SU-DHL-6 (cell line): Measurements from ENCODE around the gene DOK1.

ENCODE experiments used
- H2AFZ ChIP-seq: fragments of 200-600 bp; sonication (generic); 2 replicates; pipeline ENCODE4 v1.6.1; 2014; ENCODE audit warnings: low read depth, mild to moderate bottlenecking, moderate library complexity, mixed read lengths, antibody characterized with exemption, low read length; ENCODE audit not compliant: severe bottlenecking
- H3F3A ChIP-seq: fragments of 200-600 bp; shearing (Covaris generic); 2 replicates; pipeline ENCODE4 v1.6.0; 2016; ENCODE audit warnings: antibody characterized with exemption, mild to moderate bottlenecking; ENCODE audit not compliant: insufficient read depth
- H3K27ac ChIP-seq: fragments of 200-600 bp; sonication (generic); 2 replicates; pipeline ENCODE4 v1.5.1; 2016; ENCODE audit warnings: low read depth, mild to moderate bottlenecking, low read length, moderate library complexity, mixed read lengths
- H3K27me3 ChIP-seq: fragments of 200-600 bp; sonication (generic), shearing (Covaris generic); 2 replicates; pipeline ENCODE4 v1.6.0; 2014; ENCODE audit warnings: mild to moderate bottlenecking, low read length
- H3K36me3 ChIP-seq: fragments of 200-600 bp; sonication (generic); 2 replicates; pipeline ENCODE4 v1.6.1; 2014; ENCODE audit warnings: mild to moderate bottlenecking, low read length, mixed read lengths
- H3K4me2 ChIP-seq: fragments of 300-600, 200-600 bp; shearing (Covaris generic), sonication (generic); 2 replicates; pipeline ENCODE4 v1.6.0; 2014; ENCODE audit warnings: low read length, low read depth, mild to moderate bottlenecking; ENCODE audit not compliant: poor library complexity, severe bottlenecking
- H3K4me3 ChIP-seq: fragments of 200-600 bp; sonication (generic); 2 replicates; pipeline ENCODE4 v1.5.1; 2014; ENCODE audit warnings: antibody characterized with exemption, low read length, mild to moderate bottlenecking, mixed read lengths; ENCODE audit not compliant: insufficient read depth, poor library complexity, severe bottlenecking
- H3K79me2 ChIP-seq: fragments of 200-600 bp; sonication (generic); 2 replicates; pipeline ENCODE4 v1.6.1; 2014; ENCODE audit warnings: mild to moderate bottlenecking, low read length, moderate library complexity; ENCODE audit not compliant: insufficient read depth
- H3K9ac ChIP-seq: fragments of 200-600 bp; sonication (generic); 2 replicates; pipeline ENCODE4 v1.7.0; 2014; ENCODE audit warnings: mild to moderate bottlenecking, low read length
- H3K9me2 ChIP-seq: fragments of 200-600 bp; sonication (generic); replicated peaks from 2 replicates; pipeline ENCODE4 v1.6.1; 2014; ENCODE audit warnings: low read length; ENCODE audit not compliant: insufficient read depth
- H3K9me3 ChIP-seq: fragments of 200-600 bp; sonication (generic); 2 replicates; pipeline ENCODE4 v1.6.1; 2014; ENCODE audit warnings: low read length, mixed read lengths; ENCODE audit not compliant: insufficient read depth
- H4K20me1 ChIP-seq: fragments of 200-600 bp; sonication (generic); 2 replicates; pipeline ENCODE4 v1.6.1; 2014; ENCODE audit warnings: low read depth, mild to moderate bottlenecking, antibody characterized with exemption, low read length, moderate library complexity, mixed read lengths
- CTCF ChIP-seq: fragments of 200-600 bp; sonication (generic); IDR thresholded peaks from one replicate; pipeline ENCODE4 v1.5.1; 2017; ENCODE audit warnings: antibody characterized with exemption, mild to moderate bottlenecking, low read length, moderate library complexity; ENCODE audit not compliant: insufficient read depth, poor library complexity, severe bottlenecking
- EZH2phosphoT487 ChIP-seq: fragments of 200-600 bp; sonication (generic), shearing (Covaris generic); conservative IDR thresholded peaks from 2 replicates; pipeline ENCODE4 v1.6.1; 2018; ENCODE audit warnings: mild to moderate bottlenecking, antibody characterized with exemption, low read length, moderate library complexity, mixed read lengths

Gene DOK1

GRCh38 chr2:74602586-74603281, 48.2 kb downstream of the DOK1 start:
- no peaks in the 10 kb centered on the region for H3K9me3 ChIP-seq
- H3K27me3 ChIP-seq: no peaks in the 10 kb centered on the region
- H2AFZ ChIP-seq: no peak overlapping the region
- no peak overlapping the region for H3K4me3 ChIP-seq
- no peaks in the 10 kb centered on the region for H3K9me2 ChIP-seq
- no peak overlapping the region for H3K4me2 ChIP-seq
- no peaks in the 10 kb centered on the region for H3K79me2 ChIP-seq
- H3F3A ChIP-seq: no peaks in the 10 kb centered on the region
- TF ChIP-seq CTCF (no peak), EZH2phosphoT487 (no peak)
- no peak overlapping the region for H3K27ac ChIP-seq
- no peak overlapping the region for H3K9ac ChIP-seq
- H4K20me1 ChIP-seq: no peaks in the 10 kb centered on the region
- no peaks in the 10 kb centered on the region for H3K36me3 ChIP-seq

- Histone ChIP-seq H4K20me1 (no peaks in the 10 kb centered on the region), H3K27me3 (no peaks in the 10 kb centered on the region), H3K9me3 (no peaks in the 10 kb centered on the region), H3K9ac (no peak overlapping the region), H3K4me3 (no peak overlapping the region), H3K79me2 (no peaks in the 10 kb centered on the region), H3F3A (no peaks in the 10 kb centered on the region), H3K9me2 (no peaks in the 10 kb centered on the region), H3K4me2 (no peak overlapping the region), H3K27ac (no peak overlapping the region), H2AFZ (no peak overlapping the region), H3K36me3 (no peaks in the 10 kb centered on the region)
- TF ChIP-seq CTCF: no peak
- TF ChIP-seq EZH2phosphoT487: no peak
These were observed 48.9 kb downstream of the DOK1 start for GRCh38 chr2:74603282-74604000.

GRCh38 chr2:74606927-74607326, 52.4 kb downstream of the DOK1 start:
- no peak overlapping the region for H3K9ac ChIP-seq
- no peak for TF ChIP-seq EZH2phosphoT487
- no peak for TF ChIP-seq CTCF
- no peaks in the 10 kb centered on the region for H3K27me3 ChIP-seq
- no peak overlapping the region for H3K27ac ChIP-seq
- H3K4me3 ChIP-seq: no peak overlapping the region
- H3K79me2 ChIP-seq: no peaks in the 10 kb centered on the region
- H3K9me2 ChIP-seq: no peaks in the 10 kb centered on the region
- H2AFZ ChIP-seq: no peak overlapping the region
- H3K4me2 ChIP-seq: no peak overlapping the region
- no peaks in the 10 kb centered on the region for H4K20me1 ChIP-seq
- no peaks in the 10 kb centered on the region for H3F3A ChIP-seq
- H3K36me3 ChIP-seq: no peaks in the 10 kb centered on the region
- no peaks in the 10 kb centered on the region for H3K9me3 ChIP-seq
